Transverse colon (tissue), 4 donors: ENCODE data around the gene MAGI1.

ENCODE experiments used
- CTCF ChIP-seq, 5 experiments: fragments of 200-600 bp in 3 of 5; fragments of 450-650 bp in 2 of 5; sonication (generic) in 3 of 5; IDR thresholded peaks; 1 replicate in 2 of 5; 2 replicates in 3 of 5; pipeline ENCODE4 v1.5.1; 2016 to 2017; ENCODE audit warnings: antibody characterized with exemption in 5 of 5, inconsistent platforms in 3 of 5, mild to moderate bottlenecking in 2 of 5, moderate library complexity in 1 of 5
- POLR2A ChIP-seq: fragments of 450-650 bp; IDR thresholded peaks from one replicate; pipeline ENCODE4 v1.6.1; 2016; ENCODE audit warnings: antibody characterized with exemption, mild to moderate bottlenecking, moderate library complexity
- POLR2AphosphoS5 ChIP-seq, 3 donors: sonication (generic); formaldehyde crosslinking; IDR thresholded peaks; one replicate each; pipeline ENCODE4 v1.6.1; 2016; ENCODE audit warnings: antibody characterized with exemption in 3 of 3

- TF ChIP-seq POLR2A (no peak), POLR2AphosphoS5 (IDR thresholded peaks at IDR 0.05) (no peak), CTCF (IDR thresholded peaks at IDR 0.05) (no peak)
Measured at GRCh38 chr3:66076861-66077470, 38.2 kb upstream of the MAGI1 start.
